Measurements from ENCODE around the gene SMIM44. TPM values are rescaled to one million over a fixed set of nuclear protein-coding genes. Genes with fewer than 3 reads are reported as not detected.

SMIM44 gene
- total and polyA plus RNA-seq, 9 of the 15 experiments (the other 6 are each of a cell fraction or from before 2014, with no cell fraction given), result not detected

DNA sequence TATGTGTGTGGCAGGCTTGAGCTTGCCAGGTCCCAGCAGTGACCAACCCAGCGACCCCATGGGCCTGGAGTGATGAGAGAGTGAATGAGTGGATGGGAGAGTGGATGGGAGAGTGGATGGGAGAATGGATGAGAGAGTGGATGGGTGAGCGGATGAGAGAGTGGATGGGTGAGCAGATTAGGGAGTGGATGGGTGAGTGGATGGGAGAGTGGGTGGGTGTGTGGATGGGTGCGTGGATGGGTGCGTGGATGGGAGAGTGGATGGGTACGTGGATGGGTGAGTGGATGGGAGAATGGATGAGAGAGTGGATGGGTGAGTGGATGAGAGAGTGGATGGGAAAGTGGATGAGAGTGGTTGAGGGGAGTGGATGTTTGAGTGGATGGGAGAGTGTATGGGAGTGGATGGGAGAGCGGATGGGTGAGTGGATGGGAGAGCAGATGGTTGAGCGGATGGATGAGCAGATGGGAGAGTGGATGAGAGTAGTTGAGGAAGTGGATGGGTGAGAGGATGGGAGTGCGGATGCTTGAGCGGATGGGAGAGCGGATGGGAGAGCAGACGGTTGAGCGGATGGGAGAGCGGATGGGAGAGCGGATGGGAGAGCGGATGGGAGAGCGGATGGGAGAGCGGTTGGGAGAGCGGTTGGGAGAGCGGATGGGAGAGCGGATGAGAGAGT lies 45.4 kb upstream of the SMIM44 start:
- Histone ChIP-seq H3K4me1 (replicated peaks in 1 of 2; ENCODE audit: control insufficient read depth in 2 of 2, insufficient read depth in 2 of 2, low read length in 2 of 2) (peaks cover 0 to 37% of the 10 kb centered on the region in 2 experiments; a peak in 2 of 5 replicates), H3K9me1 (ENCODE audit: control insufficient read depth, insufficient read depth, low read length) (peaks cover 2% of the 10 kb centered on the region), H3K27me3 (ENCODE audit: control insufficient read depth in 2 of 2, insufficient read depth in 2 of 2, low read length in 2 of 2) (no peaks in the 10 kb centered on the region), H3K27ac (ENCODE audit: extremely low read depth, low read depth, low read length) (no peak overlapping the region), H3K4me3 (no peak overlapping the region), H3K4me2 (ENCODE audit: insufficient read depth, low read length) (no peak overlapping the region), H2AFZ (ENCODE audit: low read depth, low read length) (no peak overlapping the region), H4K20me1 (replicated peaks; ENCODE audit: control insufficient read depth, insufficient read depth, low read length) (peaks cover 7% of the 10 kb centered on the region; the same call in 1 of the 2 replicates), H3K9ac (ENCODE audit: insufficient read depth in 1 of 2, low read depth in 2 of 2, low read length in 2 of 2) (no peak overlapping the region), H3K79me2 (ENCODE audit: control insufficient read depth, insufficient read depth, low read length) (peaks cover 2% of the 10 kb centered on the region; the same call in 2 of the 3 replicates), H3K36me3 (ENCODE audit: control insufficient read depth, insufficient read depth, low read length) (peaks cover 70% of the 10 kb centered on the region; the same call in 2 of the 3 replicates), H3K9me3 (replicated peaks; ENCODE audit: control insufficient read depth, insufficient read depth, low read depth, low read length) (no peaks in the 10 kb centered on the region)
- TF ChIP-seq POLR2A (conservative IDR thresholded peaks at IDR 0.05) (0 out of 2 replicates have a peak, but pooled peaks have one; percentile 33), ZNF436 (CRISPR knock-in tag; IDR thresholded peaks at IDR 0.05) (no peak), SUPT5H (IDR thresholded peaks at IDR 0.05) (0 out of 2 replicates have a peak, but pooled peaks have one; percentile 47)
- ChIA-PET CTCF (ENCODE audit: low intra/inter-chr PET ratio) (no interaction called here), POLR2A (interaction anchor here (0.6 to 1.8 kb wide), 2 partner anchors 13 to 1113 kb away, joined by 3 to 6 read pairs; no protein-coding TSS in a partner anchor)
- ATAC-seq (no peak), FAIRE-seq (no peak), DNase-seq (ENCODE audit: extremely low read depth in 1 of 4, low spot score in 3 of 4) (no peak)
- intact Hi-C loops (cut with micrococcal nuclease) (no loop called here), in situ Hi-C loops (cut with MboI) (no loop called here)
- no TSS peak for BruUV-seq (replicated peaks)
- WGBS (ENCODE audit: insufficient coverage, low coverage, missing lambda C conversion rate), result 83% methylated on average over 6 of the region's 20 CpGs

DNA sequence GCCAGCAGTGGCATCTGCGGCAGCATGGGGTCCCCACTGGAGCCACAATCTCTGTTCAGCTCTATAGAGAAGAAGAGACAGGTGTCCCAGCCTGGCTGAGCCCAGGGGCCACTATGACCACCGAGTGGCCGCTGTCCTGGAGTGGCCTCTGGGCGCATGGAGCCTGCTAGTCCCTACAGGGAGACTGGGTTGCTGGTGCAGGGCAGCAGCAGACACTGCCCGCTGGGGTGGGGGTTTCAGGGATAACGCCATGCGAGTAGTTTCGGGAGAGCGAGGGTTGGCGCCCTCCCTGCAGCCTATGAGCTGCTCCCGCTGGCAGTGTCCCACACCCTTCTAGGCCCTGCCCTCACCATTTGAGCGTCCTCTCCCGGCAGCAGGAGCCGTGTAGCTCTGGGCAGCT lies 44.8 kb upstream of the SMIM44 start:
- peaks cover 7% of the 10 kb centered on the region; the same call in 1 of the 2 replicates for H4K20me1 ChIP-seq (replicated peaks; ENCODE audit: control insufficient read depth, insufficient read depth, low read length)
- no peaks in the 10 kb centered on the region for H3K27me3 ChIP-seq (ENCODE audit: control insufficient read depth in 2 of 2, insufficient read depth in 2 of 2, low read length in 2 of 2)
- peaks cover 7% of the 10 kb centered on the region; the same call in 2 of the 3 replicates for H3K79me2 ChIP-seq (ENCODE audit: control insufficient read depth, insufficient read depth, low read length)
- 96% methylated on average over 13 of the region's 14 CpGs for WGBS (ENCODE audit: insufficient coverage, low coverage, missing lambda C conversion rate)
- BruUV-seq (replicated peaks), result no TSS peak
- H3K9me1 ChIP-seq (ENCODE audit: control insufficient read depth, insufficient read depth, low read length), result peaks cover 2% of the 10 kb centered on the region
- TF ChIP-seq, protein P1, sequence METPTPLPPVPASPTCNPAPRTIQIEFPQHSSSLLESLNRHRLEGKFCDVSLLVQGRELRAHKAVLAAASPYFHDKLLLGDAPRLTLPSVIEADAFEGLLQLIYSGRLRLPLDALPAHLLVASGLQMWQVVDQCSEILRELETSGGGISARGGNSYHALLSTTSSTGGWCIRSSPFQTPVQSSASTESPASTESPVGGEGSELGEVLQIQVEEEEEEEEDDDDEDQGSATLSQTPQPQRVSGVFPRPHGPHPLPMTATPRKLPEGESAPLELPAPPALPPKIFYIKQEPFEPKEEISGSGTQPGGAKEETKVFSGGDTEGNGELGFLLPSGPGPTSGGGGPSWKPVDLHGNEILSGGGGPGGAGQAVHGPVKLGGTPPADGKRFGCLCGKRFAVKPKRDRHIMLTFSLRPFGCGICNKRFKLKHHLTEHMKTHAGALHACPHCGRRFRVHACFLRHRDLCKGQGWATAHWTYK (CRISPR knock-in tag; IDR thresholded peaks at IDR 0.05), result no peak
- 0 out of 2 replicates have a peak, but pooled peaks have one; percentile 22 for TF ChIP-seq POLR2AphosphoS5 (IDR thresholded peaks at IDR 0.05; ENCODE audit: control insufficient read depth, insufficient read depth, low read depth, low read length)
- no peak overlapping the region for H2AFZ ChIP-seq (ENCODE audit: low read depth, low read length)
- intact Hi-C loops (cut with micrococcal nuclease) (no loop called here), in situ Hi-C loops (cut with MboI) (no loop called here)
- H3K4me2 ChIP-seq (ENCODE audit: insufficient read depth, low read length), result no peak overlapping the region
- ATAC-seq, result no peak
- H3K4me3 ChIP-seq, result no peak overlapping the region
- no peak overlapping the region; a peak in 1 of 4 replicates for H3K9ac ChIP-seq (ENCODE audit: insufficient read depth in 1 of 2, low read depth in 2 of 2, low read length in 2 of 2)
- DNase-seq (ENCODE audit: extremely low read depth in 1 of 4, low spot score in 3 of 4), result no peak
- H3K9me3 ChIP-seq (replicated peaks; ENCODE audit: control insufficient read depth, insufficient read depth, low read depth, low read length), result no peaks in the 10 kb centered on the region
- CTCF ChIA-PET (ENCODE audit: low intra/inter-chr PET ratio), result no interaction called here
- POLR2A ChIA-PET, result interaction anchor here (0.6 to 1.8 kb wide), 5 partner anchors 8 to 1113 kb away, joined by 3 to 6 read pairs (median 3); no protein-coding TSS in a partner anchor
- no peak overlapping the region for H3K27ac ChIP-seq (ENCODE audit: extremely low read depth, low read depth, low read length)
- peaks cover 0 to 40% of the 10 kb centered on the region in 2 experiments; a peak in 2 of 5 replicates for H3K4me1 ChIP-seq (replicated peaks in 1 of 2; ENCODE audit: control insufficient read depth in 2 of 2, insufficient read depth in 2 of 2, low read length in 2 of 2)
- H3K36me3 ChIP-seq (ENCODE audit: control insufficient read depth, insufficient read depth, low read length), result peaks cover 70% of the 10 kb centered on the region; the same call in 1 of the 3 replicates
- no peak for FAIRE-seq

All from K562 (cell line).